HCT116 (cell line): Measurements from ENCODE around the gene NRIP3.

Experiments
- YY1 ChIP-seq: IDR thresholded peaks from 2 replicates; pipeline ENCODE4 v1.6.1; 2011; ENCODE audit warnings: low read length, low read depth, moderate library complexity, mild to moderate bottlenecking; ENCODE audit not compliant: insufficient replicate concordance; ENCODE audit errors: extremely low read depth
- ZFX ChIP-seq: fragments of 450-650 bp; IDR thresholded peaks from 2 replicates; pipeline ENCODE4 v1.6.1; 2017

GRCh38 chr11:9047964-9048523, 44.2 kb upstream of the NRIP3 start:
- TF ChIP-seq YY1 (no peak), ZFX (no peak)
